ENCODE results near the gene SMIM22. TPM values are rescaled to one million over a fixed set of nuclear protein-coding genes. Genes with fewer than 3 reads are reported as not detected.

The SMIM22 gene
- total and polyA plus RNA-seq, 2 of the 8 experiments (the other 6 are each of a cell fraction or from before 2014, with no cell fraction given): not detected

GRCh38 chr16:4780235-4780634, 14.9 kb upstream of the SMIM22 start (continued):
- TF ChIP-seq, protein P1, sequence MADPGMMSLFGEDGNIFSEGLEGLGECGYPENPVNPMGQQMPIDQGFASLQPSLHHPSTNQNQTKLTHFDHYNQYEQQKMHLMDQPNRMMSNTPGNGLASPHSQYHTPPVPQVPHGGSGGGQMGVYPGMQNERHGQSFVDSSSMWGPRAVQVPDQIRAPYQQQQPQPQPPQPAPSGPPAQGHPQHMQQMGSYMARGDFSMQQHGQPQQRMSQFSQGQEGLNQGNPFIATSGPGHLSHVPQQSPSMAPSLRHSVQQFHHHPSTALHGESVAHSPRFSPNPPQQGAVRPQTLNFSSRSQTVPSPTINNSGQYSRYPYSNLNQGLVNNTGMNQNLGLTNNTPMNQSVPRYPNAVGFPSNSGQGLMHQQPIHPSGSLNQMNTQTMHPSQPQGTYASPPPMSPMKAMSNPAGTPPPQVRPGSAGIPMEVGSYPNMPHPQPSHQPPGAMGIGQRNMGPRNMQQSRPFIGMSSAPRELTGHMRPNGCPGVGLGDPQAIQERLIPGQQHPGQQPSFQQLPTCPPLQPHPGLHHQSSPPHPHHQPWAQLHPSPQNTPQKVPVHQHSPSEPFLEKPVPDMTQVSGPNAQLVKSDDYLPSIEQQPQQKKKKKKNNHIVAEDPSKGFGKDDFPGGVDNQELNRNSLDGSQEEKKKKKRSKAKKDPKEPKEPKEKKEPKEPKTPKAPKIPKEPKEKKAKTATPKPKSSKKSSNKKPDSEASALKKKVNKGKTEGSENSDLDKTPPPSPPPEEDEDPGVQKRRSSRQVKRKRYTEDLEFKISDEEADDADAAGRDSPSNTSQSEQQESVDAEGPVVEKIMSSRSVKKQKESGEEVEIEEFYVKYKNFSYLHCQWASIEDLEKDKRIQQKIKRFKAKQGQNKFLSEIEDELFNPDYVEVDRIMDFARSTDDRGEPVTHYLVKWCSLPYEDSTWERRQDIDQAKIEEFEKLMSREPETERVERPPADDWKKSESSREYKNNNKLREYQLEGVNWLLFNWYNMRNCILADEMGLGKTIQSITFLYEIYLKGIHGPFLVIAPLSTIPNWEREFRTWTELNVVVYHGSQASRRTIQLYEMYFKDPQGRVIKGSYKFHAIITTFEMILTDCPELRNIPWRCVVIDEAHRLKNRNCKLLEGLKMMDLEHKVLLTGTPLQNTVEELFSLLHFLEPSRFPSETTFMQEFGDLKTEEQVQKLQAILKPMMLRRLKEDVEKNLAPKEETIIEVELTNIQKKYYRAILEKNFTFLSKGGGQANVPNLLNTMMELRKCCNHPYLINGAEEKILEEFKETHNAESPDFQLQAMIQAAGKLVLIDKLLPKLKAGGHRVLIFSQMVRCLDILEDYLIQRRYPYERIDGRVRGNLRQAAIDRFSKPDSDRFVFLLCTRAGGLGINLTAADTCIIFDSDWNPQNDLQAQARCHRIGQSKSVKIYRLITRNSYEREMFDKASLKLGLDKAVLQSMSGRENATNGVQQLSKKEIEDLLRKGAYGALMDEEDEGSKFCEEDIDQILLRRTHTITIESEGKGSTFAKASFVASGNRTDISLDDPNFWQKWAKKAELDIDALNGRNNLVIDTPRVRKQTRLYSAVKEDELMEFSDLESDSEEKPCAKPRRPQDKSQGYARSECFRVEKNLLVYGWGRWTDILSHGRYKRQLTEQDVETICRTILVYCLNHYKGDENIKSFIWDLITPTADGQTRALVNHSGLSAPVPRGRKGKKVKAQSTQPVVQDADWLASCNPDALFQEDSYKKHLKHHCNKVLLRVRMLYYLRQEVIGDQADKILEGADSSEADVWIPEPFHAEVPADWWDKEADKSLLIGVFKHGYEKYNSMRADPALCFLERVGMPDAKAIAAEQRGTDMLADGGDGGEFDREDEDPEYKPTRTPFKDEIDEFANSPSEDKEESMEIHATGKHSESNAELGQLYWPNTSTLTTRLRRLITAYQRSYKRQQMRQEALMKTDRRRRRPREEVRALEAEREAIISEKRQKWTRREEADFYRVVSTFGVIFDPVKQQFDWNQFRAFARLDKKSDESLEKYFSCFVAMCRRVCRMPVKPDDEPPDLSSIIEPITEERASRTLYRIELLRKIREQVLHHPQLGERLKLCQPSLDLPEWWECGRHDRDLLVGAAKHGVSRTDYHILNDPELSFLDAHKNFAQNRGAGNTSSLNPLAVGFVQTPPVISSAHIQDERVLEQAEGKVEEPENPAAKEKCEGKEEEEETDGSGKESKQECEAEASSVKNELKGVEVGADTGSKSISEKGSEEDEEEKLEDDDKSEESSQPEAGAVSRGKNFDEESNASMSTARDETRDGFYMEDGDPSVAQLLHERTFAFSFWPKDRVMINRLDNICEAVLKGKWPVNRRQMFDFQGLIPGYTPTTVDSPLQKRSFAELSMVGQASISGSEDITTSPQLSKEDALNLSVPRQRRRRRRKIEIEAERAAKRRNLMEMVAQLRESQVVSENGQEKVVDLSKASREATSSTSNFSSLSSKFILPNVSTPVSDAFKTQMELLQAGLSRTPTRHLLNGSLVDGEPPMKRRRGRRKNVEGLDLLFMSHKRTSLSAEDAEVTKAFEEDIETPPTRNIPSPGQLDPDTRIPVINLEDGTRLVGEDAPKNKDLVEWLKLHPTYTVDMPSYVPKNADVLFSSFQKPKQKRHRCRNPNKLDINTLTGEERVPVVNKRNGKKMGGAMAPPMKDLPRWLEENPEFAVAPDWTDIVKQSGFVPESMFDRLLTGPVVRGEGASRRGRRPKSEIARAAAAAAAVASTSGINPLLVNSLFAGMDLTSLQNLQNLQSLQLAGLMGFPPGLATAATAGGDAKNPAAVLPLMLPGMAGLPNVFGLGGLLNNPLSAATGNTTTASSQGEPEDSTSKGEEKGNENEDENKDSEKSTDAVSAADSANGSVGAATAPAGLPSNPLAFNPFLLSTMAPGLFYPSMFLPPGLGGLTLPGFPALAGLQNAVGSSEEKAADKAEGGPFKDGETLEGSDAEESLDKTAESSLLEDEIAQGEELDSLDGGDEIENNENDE (IDR thresholded peaks at IDR 0.05; ENCODE audit: insufficient replicate concordance, low read length): no peak
- no peak for TF ChIP-seq SP1 (IDR thresholded peaks at IDR 0.05; ENCODE audit: low read depth, low read length)
- TF ChIP-seq ZNF274 (IDR thresholded peaks at IDR 0.05; ENCODE audit: borderline replicate concordance, extremely low read depth, low read length): no peak
- no peak for TF ChIP-seq KDM1A (IDR thresholded peaks at IDR 0.05; ENCODE audit: borderline replicate concordance, low read length)
- TF ChIP-seq RNF2 (IDR thresholded peaks at IDR 0.05; ENCODE audit: borderline replicate concordance, low read depth, low read length, missing control alignments, poor library complexity, severe bottlenecking): no peak

Data from H1 (cell line).